Loucy (cell line): ENCODE measurements around the gene BPIFB4.

Source experiments
- H2AFZ ChIP-seq: fragments of 200-600 bp; sonication (generic); 2 replicates; pipeline ENCODE4 v1.6.0; 2016; ENCODE audit warnings: antibody characterized with exemption, mild to moderate bottlenecking, low read length, moderate library complexity
- H3F3A ChIP-seq: fragments of 200-600 bp; 2 replicates; pipeline ENCODE4 v1.6.0; 2016; ENCODE audit warnings: antibody characterized with exemption, low read depth, mild to moderate bottlenecking
- H3K27me3 ChIP-seq: fragments of 200-600 bp; sonication (generic); 2 replicates; pipeline ENCODE4 v1.6.1; 2014; ENCODE audit warnings: low read length, mild to moderate bottlenecking; ENCODE audit not compliant: insufficient read depth, poor library complexity, severe bottlenecking
- H3K36me3 ChIP-seq: fragments of 200-600 bp; sonication (generic); 2 replicates; pipeline ENCODE4 v1.6.1; 2016; ENCODE audit warnings: low read length; ENCODE audit not compliant: insufficient read depth
- H3K4me1 ChIP-seq: fragments of 200-600 bp; sonication (generic); 2 replicates; pipeline ENCODE4 v1.5.1; 2014; ENCODE audit warnings: low read length, mild to moderate bottlenecking; ENCODE audit not compliant: insufficient read depth, poor library complexity, severe bottlenecking
- H3K4me2 ChIP-seq: fragments of 200-600 bp; sonication (generic); 2 replicates; pipeline ENCODE4 v1.6.0; 2014; ENCODE audit warnings: antibody characterized with exemption, low read length, low read depth, mild to moderate bottlenecking; ENCODE audit not compliant: poor library complexity, severe bottlenecking
- H3K4me3 ChIP-seq: fragments of 200-600 bp; sonication (generic); 2 replicates; pipeline ENCODE4 v1.5.1; 2014; ENCODE audit warnings: low read length, mild to moderate bottlenecking, mixed read lengths; ENCODE audit not compliant: poor library complexity, severe bottlenecking
- H3K79me2 ChIP-seq: fragments of 200-600 bp; sonication (generic); 2 replicates; pipeline ENCODE4 v1.6.1; 2014; ENCODE audit warnings: low read length; ENCODE audit not compliant: insufficient read depth
- H3K9ac ChIP-seq: fragments of 200-600 bp; sonication (generic); 2 replicates; pipeline ENCODE4 v1.6.0; 2014; ENCODE audit warnings: mild to moderate bottlenecking, low read depth, low read length, moderate library complexity; ENCODE audit not compliant: poor library complexity, severe bottlenecking
- H3K9me2 ChIP-seq: fragments of 200-600 bp; sonication (generic); replicated peaks from 2 replicates; pipeline ENCODE4 v1.6.1; 2016; ENCODE audit warnings: low read depth, low read length, mixed read lengths
- H3K9me3 ChIP-seq: fragments of 200-600 bp; sonication (generic); 2 replicates; pipeline ENCODE4 v1.6.1; 2014; ENCODE audit warnings: mild to moderate bottlenecking, antibody characterized with exemption, low read length, low read depth; ENCODE audit not compliant: insufficient read depth
- H4K20me1 ChIP-seq: fragments of 200-600 bp; sonication (generic); 2 replicates; pipeline ENCODE4 v1.6.0; 2014; ENCODE audit warnings: antibody characterized with exemption, low read length, mild to moderate bottlenecking; ENCODE audit not compliant: insufficient read depth, poor library complexity, severe bottlenecking
- EZH2phosphoT487 ChIP-seq: fragments of 200-600 bp; IDR thresholded peaks from 2 replicates; pipeline ENCODE4 v1.6.1; 2018; ENCODE audit warnings: antibody characterized with exemption, mild to moderate bottlenecking, moderate library complexity, borderline replicate concordance
- TF ChIP-seq, protein P1 (sequence below): fragments of 200-600 bp; sonication (generic); conservative IDR thresholded peaks from 2 replicates; pipeline ENCODE4 v1.5.1; 2014; ENCODE audit warnings: mild to moderate bottlenecking, antibody characterized with exemption, low read length

The BPIFB4 gene

DNA sequence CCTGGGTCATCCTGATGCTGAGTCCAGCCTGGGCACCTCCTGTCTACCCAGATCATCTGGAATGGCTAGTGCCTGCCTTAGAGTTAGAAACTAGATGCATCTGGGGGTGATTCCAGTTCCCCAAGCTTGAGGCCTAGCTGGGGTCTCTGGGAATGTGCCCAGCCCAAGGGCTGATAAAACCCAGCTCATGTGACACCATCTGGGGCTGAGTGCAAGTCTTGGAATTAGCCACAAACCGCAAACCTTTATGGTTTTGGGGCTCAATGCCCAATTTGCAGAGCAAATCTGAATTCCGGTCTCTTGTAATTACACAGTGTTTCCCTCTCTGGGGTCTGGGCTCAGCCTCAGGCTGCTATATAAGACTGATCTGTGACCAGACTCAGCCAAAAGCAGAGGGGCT is at the start of gene BPIFB4:
Gene BPIFB4 (plus strand): TSS at position 385 of the 400 bp plus-strand sequence. CDS start 1,884 bp downstream, outside the sequence.
- Histone ChIP-seq H3K9ac (no peak within 1 kb of the TSS), H4K20me1 (no peaks in the 10 kb centered on the region), H3K9me2 (no peaks in the 10 kb centered on the region), H3K4me2 (no peak within 1 kb of the TSS), H3F3A (no peaks in the 10 kb centered on the region), H3K4me1 (no peaks in the 10 kb centered on the region), H3K9me3 (no peaks in the 10 kb centered on the region), H3K27me3 (no peaks in the 10 kb centered on the region), H3K36me3 (no peaks in the 10 kb centered on the region), H3K4me3 (no peak within 1 kb of the TSS), H3K79me2 (no peaks in the 10 kb centered on the region), H2AFZ (no peak within 1 kb of the TSS)
- TF ChIP-seq, protein P1, sequence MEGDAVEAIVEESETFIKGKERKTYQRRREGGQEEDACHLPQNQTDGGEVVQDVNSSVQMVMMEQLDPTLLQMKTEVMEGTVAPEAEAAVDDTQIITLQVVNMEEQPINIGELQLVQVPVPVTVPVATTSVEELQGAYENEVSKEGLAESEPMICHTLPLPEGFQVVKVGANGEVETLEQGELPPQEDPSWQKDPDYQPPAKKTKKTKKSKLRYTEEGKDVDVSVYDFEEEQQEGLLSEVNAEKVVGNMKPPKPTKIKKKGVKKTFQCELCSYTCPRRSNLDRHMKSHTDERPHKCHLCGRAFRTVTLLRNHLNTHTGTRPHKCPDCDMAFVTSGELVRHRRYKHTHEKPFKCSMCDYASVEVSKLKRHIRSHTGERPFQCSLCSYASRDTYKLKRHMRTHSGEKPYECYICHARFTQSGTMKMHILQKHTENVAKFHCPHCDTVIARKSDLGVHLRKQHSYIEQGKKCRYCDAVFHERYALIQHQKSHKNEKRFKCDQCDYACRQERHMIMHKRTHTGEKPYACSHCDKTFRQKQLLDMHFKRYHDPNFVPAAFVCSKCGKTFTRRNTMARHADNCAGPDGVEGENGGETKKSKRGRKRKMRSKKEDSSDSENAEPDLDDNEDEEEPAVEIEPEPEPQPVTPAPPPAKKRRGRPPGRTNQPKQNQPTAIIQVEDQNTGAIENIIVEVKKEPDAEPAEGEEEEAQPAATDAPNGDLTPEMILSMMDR, result no peak
- no peak for TF ChIP-seq EZH2phosphoT487

DNA sequence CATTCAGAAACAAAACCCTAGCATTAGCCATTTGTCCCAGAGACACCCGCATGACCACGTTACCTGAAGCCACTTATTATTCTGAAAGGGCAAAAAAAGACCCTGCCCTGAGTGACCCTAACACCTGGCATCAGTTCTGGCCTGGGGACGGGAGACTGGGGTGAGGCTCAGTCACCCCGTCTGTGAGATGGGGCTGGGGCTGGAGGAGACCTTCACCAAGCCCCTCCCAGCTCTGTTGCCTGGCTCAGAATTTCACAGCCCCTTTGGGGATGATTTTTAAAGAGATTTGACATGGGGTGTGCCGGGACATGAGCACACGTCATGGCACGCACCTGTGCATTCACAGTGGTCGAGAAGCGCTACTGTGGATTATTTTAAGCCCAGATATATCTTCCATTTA is 49.4 kb upstream of the BPIFB4 start:
- no peaks in the 10 kb centered on the region for H3K9me3 ChIP-seq
- TF ChIP-seq EZH2phosphoT487, result no peak
- TF ChIP-seq, protein P1, result no peak
- H4K20me1 ChIP-seq, result no peaks in the 10 kb centered on the region
- H3K4me2 ChIP-seq, result no peak overlapping the region
- no peak overlapping the region for H3K4me3 ChIP-seq
- no peaks in the 10 kb centered on the region for H3K4me1 ChIP-seq
- H3K27me3 ChIP-seq, result no peaks in the 10 kb centered on the region
- no peaks in the 10 kb centered on the region for H3F3A ChIP-seq
- H2AFZ ChIP-seq, result no peak overlapping the region
- H3K9ac ChIP-seq, result no peak overlapping the region
- H3K79me2 ChIP-seq, result no peaks in the 10 kb centered on the region
- H3K9me2 ChIP-seq, result no peaks in the 10 kb centered on the region
- H3K36me3 ChIP-seq, result no peaks in the 10 kb centered on the region

DNA sequence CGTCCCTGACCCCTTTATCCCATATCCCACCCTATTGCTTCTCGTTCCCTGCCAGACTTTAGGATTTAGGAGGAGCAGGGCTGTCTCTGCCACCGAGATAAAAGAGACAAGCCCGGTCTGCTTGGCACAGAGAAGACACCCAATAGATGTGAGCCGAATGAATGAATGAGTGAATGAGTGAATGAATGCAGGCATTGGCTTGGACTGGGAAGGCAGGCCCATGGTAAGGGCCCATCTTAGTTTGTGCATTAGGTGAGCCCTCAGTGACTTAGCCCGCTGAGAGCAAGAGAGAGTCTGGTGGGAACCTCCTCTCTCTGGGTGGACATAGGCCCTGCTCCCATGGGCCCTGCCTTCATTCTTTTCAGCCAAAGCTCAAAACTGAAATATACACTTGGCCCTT is 48.9 kb upstream of the BPIFB4 start:
- no peaks in the 10 kb centered on the region for H3F3A ChIP-seq
- H3K79me2 ChIP-seq, result no peaks in the 10 kb centered on the region
- H3K4me2 ChIP-seq, result no peak overlapping the region
- H3K9ac ChIP-seq, result no peak overlapping the region
- H4K20me1 ChIP-seq, result no peaks in the 10 kb centered on the region
- H3K36me3 ChIP-seq, result no peaks in the 10 kb centered on the region
- no peak overlapping the region for H2AFZ ChIP-seq
- no peak for TF ChIP-seq EZH2phosphoT487
- TF ChIP-seq, protein P1, result no peak
- no peaks in the 10 kb centered on the region for H3K9me2 ChIP-seq
- H3K9me3 ChIP-seq, result no peaks in the 10 kb centered on the region
- no peaks in the 10 kb centered on the region for H3K27me3 ChIP-seq
- no peak overlapping the region for H3K4me3 ChIP-seq
- H3K4me1 ChIP-seq, result no peaks in the 10 kb centered on the region
